GM12892 (cell line): ENCODE data around the gene ODF2.

ENCODE experiments used
- POLR2A ChIP-seq: IDR thresholded peaks from 2 replicates; pipeline ENCODE4 v1.6.1; 2011; ENCODE audit warnings: low read depth, low read length, control low read depth
- POLR2AphosphoS5 ChIP-seq: IDR thresholded peaks from 2 replicates; pipeline ENCODE4 v1.6.1; 2011; ENCODE audit warnings: low read depth, low read length, control low read depth

DNA sequence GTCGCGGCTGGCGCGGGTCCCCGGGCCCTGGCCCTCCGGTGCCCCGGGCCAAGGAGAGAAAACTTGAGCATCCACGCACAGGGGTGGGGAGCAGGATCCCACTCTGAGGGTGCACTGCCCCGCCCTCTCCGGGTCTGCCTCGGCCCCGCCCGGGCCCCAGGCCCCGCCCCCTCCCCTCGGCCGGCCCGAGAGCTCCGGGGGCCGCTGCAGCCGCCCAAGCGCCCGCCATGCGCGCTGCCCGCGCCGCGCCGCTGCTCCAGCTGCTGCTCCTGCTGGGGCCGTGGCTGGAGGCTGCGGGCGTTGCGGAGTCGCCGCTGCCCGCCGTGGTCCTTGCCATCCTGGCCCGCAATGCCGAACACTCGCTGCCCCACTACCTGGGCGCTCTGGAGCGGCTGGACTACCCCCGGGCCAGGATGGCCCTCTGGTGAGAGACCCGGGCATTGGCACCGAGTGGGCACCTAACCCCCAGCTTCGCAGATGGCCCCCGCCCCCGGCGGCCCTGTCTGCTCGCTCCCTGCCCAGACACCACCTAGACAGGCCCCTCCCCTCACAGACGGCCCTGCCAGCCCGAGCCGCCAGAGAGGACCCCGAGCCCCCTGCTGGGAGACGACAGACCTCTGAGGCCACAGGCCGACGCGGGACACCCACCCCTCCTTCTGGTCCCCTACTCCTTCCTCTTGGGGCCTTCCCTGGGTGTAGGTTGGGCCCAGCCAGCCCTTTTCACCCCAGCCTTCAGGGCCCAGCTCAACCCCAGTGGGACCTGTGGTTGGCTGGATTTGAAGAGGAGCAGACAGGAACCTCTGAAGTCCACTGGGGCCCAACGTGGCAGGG is 34.9 kb upstream of the ODF2 start, which contains the start of gene CERCAM:
- TF ChIP-seq POLR2A (no peak), POLR2AphosphoS5 (no peak)
